Measurements from ENCODE around the gene FAIM. TPM values are rescaled to one million over a fixed set of nuclear protein-coding genes. Genes with fewer than 3 reads are reported as not detected.
"Not testable (repeated sequence)": the region's sequence is repeated elsewhere in the genome, so short reads cannot be mapped to it uniquely, and the experiment has no call there.

The FAIM gene
- polyA plus RNA-seq, 1 of the 3 experiments (the other 2 are of a cell fraction) = 3.0 TPM

GRCh38 chr3:138567403-138567802 lies 41.2 kb upstream of the FAIM start (continued):
- no peak for TF ChIP-seq USF1 (IDR thresholded peaks at IDR 0.05; ENCODE audit: borderline replicate concordance, low read depth)
- TF ChIP-seq, protein P1, sequence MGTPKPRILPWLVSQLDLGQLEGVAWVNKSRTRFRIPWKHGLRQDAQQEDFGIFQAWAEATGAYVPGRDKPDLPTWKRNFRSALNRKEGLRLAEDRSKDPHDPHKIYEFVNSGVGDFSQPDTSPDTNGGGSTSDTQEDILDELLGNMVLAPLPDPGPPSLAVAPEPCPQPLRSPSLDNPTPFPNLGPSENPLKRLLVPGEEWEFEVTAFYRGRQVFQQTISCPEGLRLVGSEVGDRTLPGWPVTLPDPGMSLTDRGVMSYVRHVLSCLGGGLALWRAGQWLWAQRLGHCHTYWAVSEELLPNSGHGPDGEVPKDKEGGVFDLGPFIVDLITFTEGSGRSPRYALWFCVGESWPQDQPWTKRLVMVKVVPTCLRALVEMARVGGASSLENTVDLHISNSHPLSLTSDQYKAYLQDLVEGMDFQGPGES (IDR thresholded peaks at IDR 0.05; ENCODE audit: low read depth, low read length) = no peak
- TF ChIP-seq, protein P2, sequence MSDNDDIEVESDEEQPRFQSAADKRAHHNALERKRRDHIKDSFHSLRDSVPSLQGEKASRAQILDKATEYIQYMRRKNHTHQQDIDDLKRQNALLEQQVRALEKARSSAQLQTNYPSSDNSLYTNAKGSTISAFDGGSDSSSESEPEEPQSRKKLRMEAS (IDR thresholded peaks at IDR 0.05; ENCODE audit: low read depth) = no peak

DNA sequence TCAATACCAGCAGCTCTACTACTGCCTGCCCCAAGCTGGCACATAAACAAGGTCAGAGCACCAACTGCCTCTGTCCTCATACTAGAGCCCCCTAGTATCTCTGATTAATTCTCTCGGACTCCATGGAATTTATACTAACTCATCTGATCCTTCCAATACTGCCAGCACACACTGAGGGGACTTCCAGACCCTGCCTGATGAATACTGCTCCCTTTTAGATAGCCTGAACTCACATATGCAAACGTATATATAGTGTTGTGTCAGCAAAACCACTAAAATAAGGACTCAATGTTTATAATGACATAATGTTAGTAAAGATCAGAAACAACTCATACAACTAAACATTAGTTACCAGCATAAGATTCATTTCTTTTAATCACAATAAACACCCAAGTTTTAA lies 39.5 kb upstream of the FAIM start:
- no peaks in the 10 kb centered on the region for H3F3A ChIP-seq (replicated peaks; ENCODE audit: insufficient read depth)
- CTCF ChIA-PET = interaction anchor here (1.7 kb wide), 1 partner anchor 346 kb away, joined by 5 read pairs; no protein-coding TSS in a partner anchor
- peaks cover 9 to 20% of the 10 kb centered on the region in 2 experiments for H3K36me3 ChIP-seq (replicated peaks in 1 of 2; ENCODE audit: control insufficient read depth in 1 of 2, insufficient read depth in 2 of 2, low read length in 1 of 2)
- POLR2A ChIA-PET = no interaction called here
- 33% methylated on average over 1 of the region's 2 CpGs for WGBS (ENCODE audit: low lambda C conversion rate)
- H3K9me3 ChIP-seq = peaks cover 13% of the 10 kb centered on the region; the same call in 1 of the 2 replicates
- H3K4me1 ChIP-seq (ENCODE audit: control insufficient read depth in 1 of 2, insufficient read depth in 2 of 2, low read depth in 1 of 2, low read length in 1 of 2) = no peaks in the 10 kb centered on the region
- no peaks in the 10 kb centered on the region for H4K20me1 ChIP-seq (ENCODE audit: insufficient read depth)
- H3K27ac ChIP-seq (ENCODE audit: low read depth in 2 of 2, low read length in 1 of 2) = no peak overlapping the region
- no peaks in the 10 kb centered on the region for H3K27me3 ChIP-seq (ENCODE audit: insufficient read depth)
- H3K9me2 ChIP-seq = no peaks in the 10 kb centered on the region
- H3K9ac ChIP-seq = no peak overlapping the region
- no peak overlapping the region for H2AFZ ChIP-seq (ENCODE audit: low read depth)
- no peak for DNase-seq
- H3K4me3 ChIP-seq (ENCODE audit: low read depth in 2 of 2, low read length in 1 of 2) = no peak overlapping the region
- H3K4me2 ChIP-seq = no peak overlapping the region
- H3K79me2 ChIP-seq (ENCODE audit: insufficient read depth) = no peaks in the 10 kb centered on the region
- no peak for TF ChIP-seq RAD21 (IDR thresholded peaks at IDR 0.05; ENCODE audit: low read length)
- TF ChIP-seq FOXJ3 (CRISPR knock-in tag; IDR thresholded peaks at IDR 0.05) = no peak
- TF ChIP-seq POLR2AphosphoS5 (IDR thresholded peaks at IDR 0.05; ENCODE audit: low read depth, low read length) = no peak
- TF ChIP-seq TAF1 (IDR thresholded peaks at IDR 0.05; ENCODE audit: borderline replicate concordance, low read depth, low read length) = no peak
- TF ChIP-seq PBX3 (IDR thresholded peaks at IDR 0.05) = no peak

- H3K4me3 ChIP-seq (ENCODE audit: low read depth in 2 of 2, low read length in 1 of 2); H3K27ac ChIP-seq (ENCODE audit: low read depth in 2 of 2, low read length in 1 of 2); DNase-seq; H3K9me2 ChIP-seq; H3K9ac ChIP-seq; H3K4me2 ChIP-seq; H3K27me3 ChIP-seq (ENCODE audit: insufficient read depth); H3F3A ChIP-seq (replicated peaks; ENCODE audit: insufficient read depth); H4K20me1 ChIP-seq (ENCODE audit: insufficient read depth); H2AFZ ChIP-seq (ENCODE audit: low read depth); H3K4me1 ChIP-seq (ENCODE audit: control insufficient read depth in 1 of 2, insufficient read depth in 2 of 2, low read depth in 1 of 2, low read length in 1 of 2); POLR2A ChIA-PET; H3K79me2 ChIP-seq (ENCODE audit: insufficient read depth): not testable (repeated sequence)
- CTCF ChIA-PET = interaction anchor here (1.7 kb wide), 1 partner anchor 346 kb away, joined by 4 read pairs; no protein-coding TSS in a partner anchor
- 89% methylated on average over 8 of the region's 8 CpGs for WGBS (ENCODE audit: low lambda C conversion rate)
- Histone ChIP-seq H3K9me3 (peaks cover 13% of the 10 kb centered on the region; the same call in 1 of the 2 replicates), H3K36me3 (replicated peaks in 1 of 2; ENCODE audit: control insufficient read depth in 1 of 2, insufficient read depth in 2 of 2, low read length in 1 of 2) (peaks cover 9 to 20% of the 10 kb centered on the region in 2 experiments)
Measured at GRCh38 chr3:138569624-138570023, 38.9 kb upstream of the FAIM start.

All from SK-N-SH (cell line).